HG03066 (cell line): Measurements from ENCODE around the gene HAUS6.
A peak's percentile ranks its signal among the peaks of the same experiment; 100 is the strongest.
"Not testable (repeated sequence)": the region's sequence is repeated elsewhere in the genome, so short reads cannot be mapped to it uniquely, and the experiment has no call there.

Source experiments
- ATAC-seq: cut with Tn5 transposase; IDR thresholded peaks from one replicate; pipeline ENCODE4 v1.9.1; 2021; ENCODE audit warnings: low read depth; ENCODE audit not compliant: unreplicated experiment

Gene HAUS6

GRCh38 chr9:19049917-19050636, 52.6 kb downstream of the HAUS6 start:
- no peak for ATAC-seq

- peak; percentile 89 for ATAC-seq
Measured at GRCh38 chr9:19048966-19049916, 53.5 kb downstream of the HAUS6 start, which contains the start of gene RRAGA. Gene RRAGA (plus strand): TSS chr9:19049427. CDS start chr9:19049660, 233 bp downstream.

- ATAC-seq = no peak
Measured at GRCh38 chr9:19036611-19037010, 66.1 kb downstream of the HAUS6 start.

GRCh38 chr9:19033015-19033414, 69.7 kb downstream of the HAUS6 start, which contains the start of gene SAXO1:
Gene SAXO1 (minus strand): TSS chr9:19033209. CDS start chr9:19032908, 301 bp downstream.
- no peak for ATAC-seq

GRCh38 chr9:19032406-19032805, 70.3 kb downstream of the HAUS6 start:
- ATAC-seq = no peak

- peak; percentile 53 for ATAC-seq
Measured at GRCh38 chr9:19030899-19031298, 71.8 kb downstream of the HAUS6 start.

GRCh38 chr9:19028835-19029451, 73.8 kb downstream of the HAUS6 start:
- peak; percentile 67 for ATAC-seq

GRCh38 chr9:19027825-19028224, 74.9 kb downstream of the HAUS6 start:
- ATAC-seq = no peak

GRCh38 chr9:19026375-19026774, 76.3 kb downstream of the HAUS6 start:
- ATAC-seq = no peak

GRCh38 chr9:19023078-19023477, 79.6 kb downstream of the HAUS6 start:
- ATAC-seq = no peak

- no peak for ATAC-seq
Measured at GRCh38 chr9:19022206-19022605, 80.5 kb downstream of the HAUS6 start.

GRCh38 chr9:19021649-19022048, 81.1 kb downstream of the HAUS6 start:
- ATAC-seq = not testable (repeated sequence)

- ATAC-seq = no peak
Measured at GRCh38 chr9:19020886-19021455, 81.7 kb downstream of the HAUS6 start.

GRCh38 chr9:19018201-19018600, 84.5 kb downstream of the HAUS6 start:
- no peak for ATAC-seq

GRCh38 chr9:19009391-19009965, 93.2 kb downstream of the HAUS6 start:
- ATAC-seq = no peak
